ENCODE results near the gene ISL1. TPM values are rescaled to one million over a fixed set of nuclear protein-coding genes. Genes with fewer than 3 reads are reported as not detected.

Gene ISL1
- total RNA-seq, 2 donors from 2014 or later, result not detected

GRCh38 chr5:51385216-51385615, 2.0 kb downstream of the ISL1 start:
- DNase-seq, result no peak
- intact Hi-C loops (cut with DNase I), result no loop called here
- no peak for ATAC-seq

- DNase-seq, result no peak
- no peak for ATAC-seq
- intact Hi-C loops (cut with DNase I), result no loop called here
These were observed 4.0 kb downstream of the ISL1 start for GRCh38 chr5:51386916-51387883.

GRCh38 chr5:51387884-51388275, 4.6 kb downstream of the ISL1 start:
- intact Hi-C loops (cut with DNase I), result no loop called here
- no peak for ATAC-seq
- no peak for DNase-seq

- ATAC-seq (no peak), DNase-seq (no peak)
- intact Hi-C loops (cut with DNase I), result no loop called here
These were observed 5.4 kb downstream of the ISL1 start for GRCh38 chr5:51388488-51389287.

GRCh38 chr5:51389288-51389576, 6.0 kb downstream of the ISL1 start:
- DNase-seq, result no peak
- intact Hi-C loops (cut with DNase I), result no loop called here
- ATAC-seq, result no peak

DNA sequence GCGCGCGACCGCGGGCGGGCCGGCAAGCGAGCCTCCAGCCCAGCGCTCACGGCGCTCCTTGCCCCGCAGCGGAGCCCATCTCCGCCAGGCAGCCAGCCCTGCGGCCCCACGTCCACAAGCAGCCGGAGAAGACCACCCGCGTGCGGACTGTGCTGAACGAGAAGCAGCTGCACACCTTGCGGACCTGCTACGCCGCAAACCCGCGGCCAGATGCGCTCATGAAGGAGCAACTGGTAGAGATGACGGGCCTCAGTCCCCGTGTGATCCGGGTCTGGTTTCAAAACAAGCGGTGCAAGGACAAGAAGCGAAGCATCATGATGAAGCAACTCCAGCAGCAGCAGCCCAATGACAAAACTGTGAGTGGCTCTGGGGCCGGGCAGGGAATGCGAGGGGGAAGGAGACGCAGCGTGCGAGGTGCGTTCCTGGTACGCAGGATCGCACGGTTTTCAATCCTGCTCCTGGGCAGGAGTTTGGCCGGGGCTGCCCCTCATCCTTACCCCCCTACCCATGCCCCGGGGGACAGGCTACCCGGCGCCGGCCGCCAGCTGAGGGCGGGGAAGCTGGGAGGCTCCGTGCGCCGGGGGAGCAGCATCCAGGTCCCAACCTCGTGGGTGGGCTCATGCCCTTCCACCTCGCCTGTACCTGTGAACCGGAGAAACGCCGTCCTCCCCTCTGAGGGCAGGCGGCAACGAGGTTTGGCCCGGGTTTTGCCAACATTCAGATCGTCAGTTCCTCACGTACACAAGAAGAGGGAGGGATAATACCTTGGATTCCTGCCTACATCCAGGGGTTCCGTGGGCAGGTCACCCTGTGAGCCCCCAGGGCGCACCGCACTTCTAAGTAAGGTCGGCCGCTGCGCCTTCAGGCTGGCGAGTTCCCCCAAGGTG, 6.6 kb downstream of the ISL1 start:
- no peak for DNase-seq
- intact Hi-C loops (cut with DNase I), result no loop called here
- ATAC-seq, result no peak

DNA sequence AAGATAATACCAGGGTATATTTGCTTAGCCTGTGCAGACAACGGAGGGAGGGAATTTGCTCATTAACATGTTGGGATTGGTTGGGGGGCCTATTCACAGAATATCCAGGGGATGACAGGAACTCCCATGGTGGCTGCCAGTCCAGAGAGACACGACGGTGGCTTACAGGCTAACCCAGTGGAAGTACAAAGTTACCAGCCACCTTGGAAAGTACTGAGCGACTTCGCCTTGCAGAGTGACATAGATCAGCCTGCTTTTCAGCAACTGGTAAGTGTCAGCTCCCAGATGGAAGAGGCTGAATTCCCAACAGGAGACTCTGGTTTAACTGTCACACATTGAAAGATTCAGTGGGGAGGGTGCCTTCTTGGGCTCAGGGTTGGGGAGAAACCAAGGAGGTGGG, 7.9 kb downstream of the ISL1 start:
- DNase-seq (no peak), ATAC-seq (no peak)
- intact Hi-C loops (cut with DNase I), result no loop called here

DNA sequence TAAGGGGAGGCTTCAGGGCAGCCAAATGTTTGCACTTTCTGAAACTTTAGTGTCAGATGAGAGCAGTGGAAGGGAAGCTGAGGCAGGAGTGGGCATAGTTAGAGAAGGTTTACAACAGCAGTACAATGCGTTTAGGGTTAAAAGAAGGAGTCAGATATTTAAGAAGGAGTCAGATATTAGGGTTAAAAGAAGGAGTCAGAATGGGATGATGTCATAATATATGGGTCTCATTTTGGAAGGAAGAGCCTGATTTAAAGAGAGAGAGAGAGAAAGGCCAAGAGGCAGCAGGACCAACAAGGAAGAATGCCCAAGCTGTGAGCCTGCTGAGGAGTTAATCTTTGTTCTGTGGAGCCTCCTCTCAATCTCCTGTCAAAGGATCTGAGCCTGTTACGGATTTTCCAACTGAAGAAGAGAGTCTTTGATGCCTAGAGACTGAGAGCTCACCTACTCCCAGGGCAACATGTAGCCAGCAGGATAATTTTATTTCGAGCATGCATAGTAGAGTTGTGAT, 9.5 kb downstream of the ISL1 start:
- intact Hi-C loops (cut with DNase I), result no loop called here
- ATAC-seq (no peak), DNase-seq (no peak)

DNA sequence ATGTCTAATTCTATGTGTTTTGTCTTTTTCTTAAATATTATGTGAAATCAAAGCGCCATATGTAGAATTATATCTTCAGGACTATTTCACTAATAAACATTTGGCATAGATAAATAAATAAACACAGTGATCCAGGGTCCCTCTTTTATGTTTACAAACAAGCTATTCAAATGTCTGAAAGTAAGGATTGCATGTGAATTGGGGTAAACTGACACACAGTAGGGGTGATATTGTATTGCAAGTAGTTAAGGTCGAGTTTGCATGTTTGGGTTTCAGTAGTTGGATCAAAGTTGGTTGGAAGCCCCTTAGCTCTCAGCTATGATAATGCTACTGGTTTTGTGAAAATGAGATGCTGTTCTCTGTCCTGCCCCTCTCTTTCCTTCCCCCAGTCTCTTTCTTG, 11.4 kb downstream of the ISL1 start:
- no peak for ATAC-seq
- DNase-seq, result no peak
- intact Hi-C loops (cut with DNase I), result no loop called here

GRCh38 chr5:51395245-51395644, 12.0 kb downstream of the ISL1 start:
- DNase-seq, result no peak
- no peak for ATAC-seq
- intact Hi-C loops (cut with DNase I), result no loop called here

- ATAC-seq, result no peak
- intact Hi-C loops (cut with DNase I), result no loop called here
- no peak for DNase-seq
These were observed 12.6 kb downstream of the ISL1 start for GRCh38 chr5:51395666-51396356.

DNA sequence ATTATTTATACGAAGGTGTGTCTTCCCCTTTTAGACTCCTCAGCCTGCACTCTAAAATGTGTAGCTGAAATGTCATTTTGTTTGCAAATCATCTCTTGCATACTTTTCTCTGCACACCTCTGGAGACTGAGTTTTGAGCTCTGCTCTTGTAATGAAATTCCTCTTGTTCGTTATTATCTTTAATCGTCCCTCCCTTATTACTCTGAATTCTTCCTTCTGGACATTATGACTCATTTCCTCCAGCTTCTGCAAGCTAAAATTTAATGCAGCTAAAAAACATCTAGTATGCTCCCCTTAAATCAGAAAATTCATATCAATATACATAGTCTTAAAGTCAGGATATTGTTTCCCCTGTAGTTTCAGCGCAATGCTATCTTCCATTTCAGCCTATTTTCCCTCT, 13.5 kb downstream of the ISL1 start:
- ATAC-seq (no peak), DNase-seq (no peak)
- intact Hi-C loops (cut with DNase I), result no loop called here

- intact Hi-C loops (cut with DNase I), result no loop called here
- no peak for ATAC-seq
These were observed 14.7 kb downstream of the ISL1 start for GRCh38 chr5:51397996-51398395.

DNA sequence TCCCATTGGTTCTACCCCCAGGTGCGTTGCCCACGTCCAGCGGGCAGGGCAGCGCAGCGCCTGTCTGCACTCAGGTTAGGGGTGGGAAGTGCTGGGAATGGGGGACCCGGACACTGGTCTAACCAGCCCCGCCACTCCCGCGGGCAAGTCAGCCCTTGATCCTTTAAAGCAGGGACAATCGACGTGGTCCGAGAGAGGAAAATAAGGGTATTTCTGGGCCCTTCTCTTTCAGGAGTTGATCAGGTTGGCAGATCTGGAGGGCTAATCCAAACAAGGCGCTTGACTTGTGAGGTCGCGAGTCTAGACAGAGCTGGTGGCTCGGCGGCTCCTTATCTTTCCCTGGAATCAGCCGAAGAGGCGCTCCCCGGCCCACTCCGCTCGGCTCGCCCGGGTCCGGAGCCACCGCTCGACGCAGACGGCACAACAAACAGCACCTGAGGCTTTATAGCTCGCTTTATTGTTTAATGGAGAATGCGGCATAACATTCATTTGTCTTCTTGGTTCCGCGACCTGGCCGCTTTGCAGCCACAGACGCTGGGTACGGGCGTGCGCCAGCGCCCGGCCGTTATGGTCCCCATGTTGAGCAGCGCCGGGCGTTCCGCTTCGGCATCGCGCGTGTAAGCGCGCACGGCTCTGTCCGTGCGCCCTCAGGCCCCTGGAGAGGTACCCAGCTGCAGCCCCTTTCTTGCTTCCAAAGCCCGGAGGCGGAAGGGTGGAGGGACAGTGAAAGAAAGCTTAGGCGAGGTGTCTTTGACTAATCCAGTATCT, 15.8 kb downstream of the ISL1 start:
- no peak for ATAC-seq
- DNase-seq, result no peak
- intact Hi-C loops (cut with DNase I), result no loop called here

More at GRCh38 chr5:51397996-51398395, 14.7 kb downstream of the ISL1 start:
- no peak for DNase-seq

- no peak for ATAC-seq
- intact Hi-C loops (cut with DNase I), result no loop called here
- no peak for DNase-seq
These were observed 16.4 kb downstream of the ISL1 start for GRCh38 chr5:51399643-51400006.

GRCh38 chr5:51404255-51404654, 21.0 kb downstream of the ISL1 start:
- ATAC-seq (no peak), DNase-seq (no peak)
- intact Hi-C loops (cut with DNase I), result no loop called here

- no peak for ATAC-seq
- intact Hi-C loops (cut with DNase I), result no loop called here
These were observed 28.7 kb downstream of the ISL1 start for GRCh38 chr5:51411921-51412325.

DNA sequence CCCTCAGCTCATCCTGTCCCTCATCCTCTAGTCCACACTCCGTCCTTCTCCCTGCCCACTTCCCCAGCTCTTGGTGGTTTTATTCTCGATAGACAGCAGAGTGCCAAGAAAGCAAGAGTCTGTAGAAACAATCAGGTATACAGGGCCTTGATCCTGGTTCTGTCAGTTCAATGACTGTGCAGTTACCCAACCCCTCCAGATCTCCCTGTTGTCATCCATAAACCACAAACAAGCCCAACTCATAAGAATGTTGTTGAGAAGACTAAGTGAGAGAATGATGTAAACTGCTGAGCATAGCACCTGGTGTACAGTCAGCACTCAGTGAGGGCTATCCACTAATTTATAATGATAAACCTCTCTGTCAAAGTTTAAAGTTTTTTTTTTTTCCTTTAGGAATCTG, 31.3 kb downstream of the ISL1 start:
- intact Hi-C loops (cut with DNase I), result no loop called here
- DNase-seq, result no peak
- ATAC-seq, result no peak

More at GRCh38 chr5:51411921-51412325, 28.7 kb downstream of the ISL1 start:
- no peak for DNase-seq

Measured in left cardiac atrium (tissue), 4 donors.